ENCODE results near the gene FAM200C. TPM values are rescaled to one million over a fixed set of nuclear protein-coding genes. Genes with fewer than 3 reads are reported as not detected.

FAM200C gene
- total and polyA plus RNA-seq, 9 of the 15 experiments (the other 6 are each of a cell fraction or from before 2014, with no cell fraction given), result 1.3 to 7.0 (median 1.8) TPM

GRCh38 chr5:160390787-160391696 lies 8.8 kb downstream of the FAM200C start (continued):
- TF ChIP-seq, protein P1, sequence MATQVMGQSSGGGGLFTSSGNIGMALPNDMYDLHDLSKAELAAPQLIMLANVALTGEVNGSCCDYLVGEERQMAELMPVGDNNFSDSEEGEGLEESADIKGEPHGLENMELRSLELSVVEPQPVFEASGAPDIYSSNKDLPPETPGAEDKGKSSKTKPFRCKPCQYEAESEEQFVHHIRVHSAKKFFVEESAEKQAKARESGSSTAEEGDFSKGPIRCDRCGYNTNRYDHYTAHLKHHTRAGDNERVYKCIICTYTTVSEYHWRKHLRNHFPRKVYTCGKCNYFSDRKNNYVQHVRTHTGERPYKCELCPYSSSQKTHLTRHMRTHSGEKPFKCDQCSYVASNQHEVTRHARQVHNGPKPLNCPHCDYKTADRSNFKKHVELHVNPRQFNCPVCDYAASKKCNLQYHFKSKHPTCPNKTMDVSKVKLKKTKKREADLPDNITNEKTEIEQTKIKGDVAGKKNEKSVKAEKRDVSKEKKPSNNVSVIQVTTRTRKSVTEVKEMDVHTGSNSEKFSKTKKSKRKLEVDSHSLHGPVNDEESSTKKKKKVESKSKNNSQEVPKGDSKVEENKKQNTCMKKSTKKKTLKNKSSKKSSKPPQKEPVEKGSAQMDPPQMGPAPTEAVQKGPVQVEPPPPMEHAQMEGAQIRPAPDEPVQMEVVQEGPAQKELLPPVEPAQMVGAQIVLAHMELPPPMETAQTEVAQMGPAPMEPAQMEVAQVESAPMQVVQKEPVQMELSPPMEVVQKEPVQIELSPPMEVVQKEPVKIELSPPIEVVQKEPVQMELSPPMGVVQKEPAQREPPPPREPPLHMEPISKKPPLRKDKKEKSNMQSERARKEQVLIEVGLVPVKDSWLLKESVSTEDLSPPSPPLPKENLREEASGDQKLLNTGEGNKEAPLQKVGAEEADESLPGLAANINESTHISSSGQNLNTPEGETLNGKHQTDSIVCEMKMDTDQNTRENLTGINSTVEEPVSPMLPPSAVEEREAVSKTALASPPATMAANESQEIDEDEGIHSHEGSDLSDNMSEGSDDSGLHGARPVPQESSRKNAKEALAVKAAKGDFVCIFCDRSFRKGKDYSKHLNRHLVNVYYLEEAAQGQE (IDR thresholded peaks at IDR 0.05; ENCODE audit: borderline replicate concordance), result peak; percentile 43; the same call in 1 of the 2 replicates
- TF ChIP-seq, protein P1 (CRISPR knock-in tag; IDR thresholded peaks at IDR 0.05; ENCODE audit: low read depth), result no peak
- TF ChIP-seq, protein P2, sequence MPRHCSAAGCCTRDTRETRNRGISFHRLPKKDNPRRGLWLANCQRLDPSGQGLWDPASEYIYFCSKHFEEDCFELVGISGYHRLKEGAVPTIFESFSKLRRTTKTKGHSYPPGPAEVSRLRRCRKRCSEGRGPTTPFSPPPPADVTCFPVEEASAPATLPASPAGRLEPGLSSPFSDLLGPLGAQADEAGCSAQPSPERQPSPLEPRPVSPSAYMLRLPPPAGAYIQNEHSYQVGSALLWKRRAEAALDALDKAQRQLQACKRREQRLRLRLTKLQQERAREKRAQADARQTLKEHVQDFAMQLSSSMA (CRISPR knock-in tag; IDR thresholded peaks at IDR 0.05), result no peak
- peak; percentile 76 for TF ChIP-seq ZNF316 (IDR thresholded peaks at IDR 0.05)
- TF ChIP-seq, protein P3, sequence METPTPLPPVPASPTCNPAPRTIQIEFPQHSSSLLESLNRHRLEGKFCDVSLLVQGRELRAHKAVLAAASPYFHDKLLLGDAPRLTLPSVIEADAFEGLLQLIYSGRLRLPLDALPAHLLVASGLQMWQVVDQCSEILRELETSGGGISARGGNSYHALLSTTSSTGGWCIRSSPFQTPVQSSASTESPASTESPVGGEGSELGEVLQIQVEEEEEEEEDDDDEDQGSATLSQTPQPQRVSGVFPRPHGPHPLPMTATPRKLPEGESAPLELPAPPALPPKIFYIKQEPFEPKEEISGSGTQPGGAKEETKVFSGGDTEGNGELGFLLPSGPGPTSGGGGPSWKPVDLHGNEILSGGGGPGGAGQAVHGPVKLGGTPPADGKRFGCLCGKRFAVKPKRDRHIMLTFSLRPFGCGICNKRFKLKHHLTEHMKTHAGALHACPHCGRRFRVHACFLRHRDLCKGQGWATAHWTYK (CRISPR knock-in tag; IDR thresholded peaks at IDR 0.05), result no peak
- no peak for TF ChIP-seq USF1 (CRISPR knock-in tag; IDR thresholded peaks at IDR 0.05)
- peak; percentile 74 to 81 for TF ChIP-seq RAD21 (CRISPR knock-in tag; conservative IDR thresholded peaks at IDR 0.05 in 1 of 2, IDR thresholded peaks at IDR 0.05 in 1 of 2)
- TF ChIP-seq ZNF609 (CRISPR knock-in tag; IDR thresholded peaks at IDR 0.05; ENCODE audit: borderline replicate concordance), result no peak

Measured in K562 (cell line).